ENCODE data around the gene MANBA. TPM values are rescaled to one million over a fixed set of nuclear protein-coding genes. Genes with fewer than 3 reads are reported as not detected.
"Not testable (repeated sequence)": the region's sequence is repeated elsewhere in the genome, so short reads cannot be mapped to it uniquely, and the experiment has no call there.

Gene MANBA
- total RNA-seq, 1 donor from 2014 or later, result 21.4 TPM

GRCh38 chr4:102624505-102624904, 136.3 kb downstream of the MANBA start:
- DNase-seq (ENCODE audit: low spot score), result no peak

GRCh38 chr4:102623622-102624021, 137.1 kb downstream of the MANBA start:
- no peak for DNase-seq (ENCODE audit: low spot score)

- no peak for DNase-seq (ENCODE audit: low spot score)
These were observed 139.9 kb downstream of the MANBA start for GRCh38 chr4:102620697-102621497.

- DNase-seq (ENCODE audit: low spot score), result not testable (repeated sequence)
These were observed 140.8 kb downstream of the MANBA start for GRCh38 chr4:102619776-102620631.

GRCh38 chr4:102619021-102619420, 141.7 kb downstream of the MANBA start:
- not testable (repeated sequence) for DNase-seq (ENCODE audit: low spot score)

GRCh38 chr4:102616636-102617035, 144.1 kb downstream of the MANBA start:
- no peak for DNase-seq (ENCODE audit: low spot score)

- no peak for DNase-seq (ENCODE audit: low spot score)
These were observed 146.0 kb downstream of the MANBA start for GRCh38 chr4:102614801-102615200.

GRCh38 chr4:102612824-102613366, 147.9 kb downstream of the MANBA start:
- DNase-seq (ENCODE audit: low spot score), result no peak

- DNase-seq (ENCODE audit: low spot score), result no peak
These were observed 148.6 kb downstream of the MANBA start for GRCh38 chr4:102612210-102612609.

- no peak for DNase-seq (ENCODE audit: low spot score)
These were observed 150.3 kb downstream of the MANBA start for GRCh38 chr4:102610476-102610875.

- no peak for DNase-seq (ENCODE audit: low spot score)
These were observed 150.8 kb downstream of the MANBA start for GRCh38 chr4:102610007-102610406.

GRCh38 chr4:102608190-102608589, 152.6 kb downstream of the MANBA start:
- no peak for DNase-seq (ENCODE audit: low spot score)

- DNase-seq (ENCODE audit: low spot score), result no peak
These were observed 153.8 kb downstream of the MANBA start for GRCh38 chr4:102606846-102607450.

- no peak for DNase-seq (ENCODE audit: low spot score)
These were observed 154.5 kb downstream of the MANBA start for GRCh38 chr4:102606261-102606660.

GRCh38 chr4:102604222-102604940, 156.4 kb downstream of the MANBA start:
- DNase-seq (ENCODE audit: low spot score), result no peak

GRCh38 chr4:102601586-102602227, 159.1 kb downstream of the MANBA start:
- DNase-seq (ENCODE audit: low spot score), result no peak

- DNase-seq (ENCODE audit: low spot score), result no peak
These were observed 160.1 kb downstream of the MANBA start for GRCh38 chr4:102600689-102601088.

GRCh38 chr4:102599886-102600285, 160.9 kb downstream of the MANBA start:
- DNase-seq (ENCODE audit: low spot score), result no peak

- DNase-seq (ENCODE audit: low spot score), result no peak
These were observed 161.3 kb downstream of the MANBA start for GRCh38 chr4:102599455-102599854.

- DNase-seq (ENCODE audit: low spot score), result no peak
These were observed 161.9 kb downstream of the MANBA start for GRCh38 chr4:102598762-102599374.

Measured in mesenteric fat pad (tissue), 1 donor.